GM06990 (cell line): ENCODE results near the gene SULT1C4.

Source experiments
- DNase-seq: peaks from one replicate; pipeline ENCODE4 v3.0.0-alpha.2; 2011; ENCODE audit not compliant: insufficient read length; ENCODE audit errors: extremely low read depth
- H3K27me3 ChIP-seq: replicated peaks from 2 replicates; pipeline ENCODE4 v1.6.0; 2011; ENCODE audit warnings: low read length; ENCODE audit not compliant: control insufficient read depth, insufficient read depth
- H3K36me3 ChIP-seq: 2 replicates; pipeline ENCODE4 v1.5.1; 2011; ENCODE audit warnings: low read length; ENCODE audit not compliant: control insufficient read depth, insufficient read depth
- H3K4me3 ChIP-seq: replicated peaks from 2 replicates; pipeline ENCODE4 v1.5.1; 2011; ENCODE audit warnings: low read depth, mild to moderate bottlenecking, control low read depth, low read length
- CTCF ChIP-seq: IDR thresholded peaks from 2 replicates; pipeline ENCODE4 v1.5.1; 2011; ENCODE audit warnings: low read length, control low read depth, mild to moderate bottlenecking, inconsistent platforms; ENCODE audit not compliant: insufficient read depth, poor library complexity, severe bottlenecking

SULT1C4 gene

GRCh38 chr2:108393197-108393596 lies 15.4 kb downstream of the SULT1C4 start:
- Histone ChIP-seq H3K36me3 (no peaks in the 10 kb centered on the region), H3K27me3 (no peaks in the 10 kb centered on the region), H3K4me3 (no peak overlapping the region)
- TF ChIP-seq CTCF, result no peak
- no peak for DNase-seq

GRCh38 chr2:108395155-108395554 lies 17.4 kb downstream of the SULT1C4 start:
- no peak for TF ChIP-seq CTCF
- Histone ChIP-seq H3K4me3 (no peak overlapping the region), H3K27me3 (no peaks in the 10 kb centered on the region), H3K36me3 (no peaks in the 10 kb centered on the region)
- DNase-seq, result no peak

- H3K27me3 ChIP-seq, result no peaks in the 10 kb centered on the region
- DNase-seq, result no peak
- no peak overlapping the region for H3K4me3 ChIP-seq
- peak; percentile 55 for TF ChIP-seq CTCF
- no peaks in the 10 kb centered on the region for H3K36me3 ChIP-seq
These were observed 19.1 kb downstream of the SULT1C4 start for GRCh38 chr2:108396845-108397244.

- Histone ChIP-seq H3K36me3 (no peaks in the 10 kb centered on the region), H3K4me3 (no peak overlapping the region), H3K27me3 (no peaks in the 10 kb centered on the region)
- no peak for TF ChIP-seq CTCF
- DNase-seq, result no peak
These were observed 21.7 kb downstream of the SULT1C4 start for GRCh38 chr2:108399479-108399878.

- H3K4me3 ChIP-seq, result no peak overlapping the region
- H3K27me3 ChIP-seq, result no peaks in the 10 kb centered on the region
- DNase-seq, result no peak
- TF ChIP-seq CTCF, result no peak
- H3K36me3 ChIP-seq, result no peaks in the 10 kb centered on the region
These were observed 24.0 kb downstream of the SULT1C4 start for GRCh38 chr2:108401800-108402199.

GRCh38 chr2:108403494-108403893 lies 25.7 kb downstream of the SULT1C4 start:
- H3K36me3 ChIP-seq, result no peaks in the 10 kb centered on the region
- TF ChIP-seq CTCF, result no peak
- no peaks in the 10 kb centered on the region for H3K27me3 ChIP-seq
- DNase-seq, result no peak
- H3K4me3 ChIP-seq, result no peak overlapping the region
